SK-N-SH treated with all-trans-retinoic acid at 6 μM for 48 hours (cell line): ENCODE measurements around the gene TRMT1.

ENCODE experiments used
- ATAC-seq: fragments of 200-7000 bp; cut with Tn5 transposase; 3 replicates; pipeline ENCODE4 v1.9.1; 2020; ENCODE audit warnings: mild to moderate bottlenecking, moderate library complexity
- BACH2 ChIP-seq: fragments of 250-450 bp; sonication (Bioruptor Pico); IDR thresholded peaks from 2 replicates; pipeline ENCODE4 v1.9.0; 2021; ENCODE audit warnings: mild to moderate bottlenecking, borderline replicate concordance
- CSDC2 ChIP-seq: fragments of 250-450 bp; sonication (Bioruptor Pico); IDR thresholded peaks from 2 replicates; pipeline ENCODE4 v1.5.0; 2020; ENCODE audit warnings: mild to moderate bottlenecking, moderate library complexity
- CSRNP3 ChIP-seq: fragments of 250-450 bp; sonication (Bioruptor Pico); IDR thresholded peaks from 2 replicates; pipeline ENCODE4 v1.5.1; 2021; ENCODE audit warnings: mild to moderate bottlenecking, moderate library complexity
- ESRRG ChIP-seq: fragments of 250-450 bp; sonication (Bioruptor Pico); IDR thresholded peaks from 2 replicates; pipeline ENCODE4 v1.6.1; 2021; ENCODE audit warnings: mild to moderate bottlenecking
- GLIS3 ChIP-seq: fragments of 250-450 bp; sonication (Bioruptor Pico); IDR thresholded peaks from 2 replicates; pipeline ENCODE4 v1.5.0; 2020; ENCODE audit warnings: mild to moderate bottlenecking, moderate library complexity
- ISL1 ChIP-seq: fragments of 250-450 bp; sonication (Bioruptor Pico); IDR thresholded peaks from 2 replicates; pipeline ENCODE4 v2.1.2; 2022; ENCODE audit warnings: mild to moderate bottlenecking, moderate library complexity
- OSR1 ChIP-seq: fragments of 250-450 bp; sonication (Bioruptor Pico); IDR thresholded peaks from 2 replicates; pipeline ENCODE4 v1.8.0; 2022; ENCODE audit warnings: moderate library complexity, mild to moderate bottlenecking, inconsistent platforms
- PATZ1 ChIP-seq: fragments of 250-450 bp; sonication (Bioruptor Pico); IDR thresholded peaks from 2 replicates; pipeline ENCODE4 v1.8.0; 2020; ENCODE audit warnings: mild to moderate bottlenecking, moderate library complexity, borderline replicate concordance
- POU6F1 ChIP-seq: fragments of 250-450 bp; sonication (Bioruptor Pico); IDR thresholded peaks from 2 replicates; pipeline ENCODE4 v1.8.0; 2021; ENCODE audit warnings: low read depth, mild to moderate bottlenecking, moderate library complexity, borderline replicate concordance
- PPARA ChIP-seq: fragments of 250-450 bp; sonication (Bioruptor Pico); IDR thresholded peaks from 2 replicates; pipeline ENCODE4 v1.5.0; 2020; ENCODE audit warnings: mild to moderate bottlenecking, borderline replicate concordance
- RARB ChIP-seq: fragments of 250-450 bp; sonication (Bioruptor Pico); IDR thresholded peaks from 2 replicates; pipeline ENCODE4 v1.8.0; 2021; ENCODE audit warnings: mild to moderate bottlenecking, moderate library complexity
- SNAI2 ChIP-seq: fragments of 250-450 bp; sonication (Bioruptor Pico); IDR thresholded peaks from 2 replicates; pipeline ENCODE4 v1.5.0; 2020; ENCODE audit warnings: mild to moderate bottlenecking, moderate library complexity
- TCF4 ChIP-seq: fragments of 250-450 bp; sonication (Bioruptor Pico); IDR thresholded peaks from 2 replicates; pipeline ENCODE4 v1.8.0; 2021; ENCODE audit warnings: mild to moderate bottlenecking, moderate library complexity, borderline replicate concordance
- TOX ChIP-seq: fragments of 250-450 bp; sonication (Bioruptor Pico); IDR thresholded peaks from 2 replicates; pipeline ENCODE4 v1.8.0; 2021; ENCODE audit warnings: mild to moderate bottlenecking, moderate library complexity, borderline replicate concordance
- ZFP3 ChIP-seq: fragments of 250-450 bp; sonication (Bioruptor Pico); IDR thresholded peaks from 2 replicates; pipeline ENCODE4 v1.5.0; 2020; ENCODE audit warnings: mild to moderate bottlenecking, moderate library complexity
- ZFP30 ChIP-seq: fragments of 450-650 bp; formaldehyde crosslinking; IDR thresholded peaks from 2 replicates; pipeline ENCODE4 v1.5.0; 2022; ENCODE audit warnings: mild to moderate bottlenecking, moderate library complexity
- ZNF565 ChIP-seq: fragments of 450-650 bp; formaldehyde crosslinking; conservative IDR thresholded peaks from 2 replicates; pipeline ENCODE4 v1.5.0; 2020; ENCODE audit warnings: low read depth, mild to moderate bottlenecking, moderate library complexity
- ZNF70 ChIP-seq: fragments of 450-650 bp; formaldehyde crosslinking; IDR thresholded peaks from 2 replicates; pipeline ENCODE4 v1.5.0; 2020; ENCODE audit warnings: mild to moderate bottlenecking, moderate library complexity
- ZNF8 ChIP-seq: fragments of 450-650 bp; formaldehyde crosslinking; IDR thresholded peaks from 2 replicates; pipeline ENCODE4 v1.5.0; 2020; ENCODE audit warnings: mild to moderate bottlenecking, moderate library complexity
- TF ChIP-seq, protein P1 (sequence below): fragments of 250-450 bp; sonication (Bioruptor Pico); IDR thresholded peaks from 2 replicates; pipeline ENCODE4 v1.5.0; 2020; ENCODE audit warnings: mild to moderate bottlenecking, moderate library complexity

Gene TRMT1

GRCh38 chr19:13110099-13110610, 6.4 kb downstream of the TRMT1 start (continued):
- TF ChIP-seq CSRNP3 (CRISPR knock-in tag) (no peak), TCF4 (CRISPR knock-in tag) (no peak), ESRRG (CRISPR knock-in tag) (no peak)

GRCh38 chr19:13109361-13110098, 7.0 kb downstream of the TRMT1 start:
- TF ChIP-seq TCF4 (CRISPR knock-in tag) (no peak), PATZ1 (CRISPR knock-in tag) (no peak), CSRNP3 (CRISPR knock-in tag) (no peak), ZFP30 (CRISPR knock-in tag) (no peak), OSR1 (CRISPR knock-in tag) (no peak), PPARA (CRISPR knock-in tag) (no peak), GLIS3 (CRISPR knock-in tag) (no peak), POU6F1 (CRISPR knock-in tag) (no peak), SNAI2 (CRISPR knock-in tag) (no peak), ZNF8 (no peak), ZNF565 (CRISPR knock-in tag) (no peak), RARB (no peak), BACH2 (CRISPR knock-in tag) (no peak), ZNF70 (CRISPR knock-in tag) (no peak), ISL1 (CRISPR knock-in tag) (no peak), ZFP3 (CRISPR knock-in tag) (no peak), ESRRG (CRISPR knock-in tag) (no peak), TOX (no peak), CSDC2 (CRISPR knock-in tag) (no peak)
- TF ChIP-seq, protein P1, sequence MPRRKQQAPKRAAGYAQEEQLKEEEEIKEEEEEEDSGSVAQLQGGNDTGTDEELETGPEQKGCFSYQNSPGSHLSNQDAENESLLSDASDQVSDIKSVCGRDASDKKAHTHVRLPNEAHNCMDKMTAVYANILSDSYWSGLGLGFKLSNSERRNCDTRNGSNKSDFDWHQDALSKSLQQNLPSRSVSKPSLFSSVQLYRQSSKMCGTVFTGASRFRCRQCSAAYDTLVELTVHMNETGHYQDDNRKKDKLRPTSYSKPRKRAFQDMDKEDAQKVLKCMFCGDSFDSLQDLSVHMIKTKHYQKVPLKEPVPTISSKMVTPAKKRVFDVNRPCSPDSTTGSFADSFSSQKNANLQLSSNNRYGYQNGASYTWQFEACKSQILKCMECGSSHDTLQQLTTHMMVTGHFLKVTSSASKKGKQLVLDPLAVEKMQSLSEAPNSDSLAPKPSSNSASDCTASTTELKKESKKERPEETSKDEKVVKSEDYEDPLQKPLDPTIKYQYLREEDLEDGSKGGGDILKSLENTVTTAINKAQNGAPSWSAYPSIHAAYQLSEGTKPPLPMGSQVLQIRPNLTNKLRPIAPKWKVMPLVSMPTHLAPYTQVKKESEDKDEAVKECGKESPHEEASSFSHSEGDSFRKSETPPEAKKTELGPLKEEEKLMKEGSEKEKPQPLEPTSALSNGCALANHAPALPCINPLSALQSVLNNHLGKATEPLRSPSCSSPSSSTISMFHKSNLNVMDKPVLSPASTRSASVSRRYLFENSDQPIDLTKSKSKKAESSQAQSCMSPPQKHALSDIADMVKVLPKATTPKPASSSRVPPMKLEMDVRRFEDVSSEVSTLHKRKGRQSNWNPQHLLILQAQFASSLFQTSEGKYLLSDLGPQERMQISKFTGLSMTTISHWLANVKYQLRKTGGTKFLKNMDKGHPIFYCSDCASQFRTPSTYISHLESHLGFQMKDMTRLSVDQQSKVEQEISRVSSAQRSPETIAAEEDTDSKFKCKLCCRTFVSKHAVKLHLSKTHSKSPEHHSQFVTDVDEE (CRISPR knock-in tag): no peak
- ATAC-seq: no peak
